Measurements from ENCODE around the gene PNPLA7. TPM values are rescaled to one million over a fixed set of nuclear protein-coding genes. Genes with fewer than 3 reads are reported as not detected.

Gene PNPLA7
- total and polyA plus RNA-seq, 2 of the 4 experiments (the other 2 are of a cell fraction) = under 0.01 to 0.89 TPM

GRCh38 chr9:137482094-137482781 lies 68.0 kb downstream of the PNPLA7 start:
- ChIA-PET POLR2A (ENCODE audit: unreplicated experiment) (no interaction called here), CTCF (interaction anchor here (0.9 kb wide), 1 partner anchor 53 kb away, joined by 5 read pairs; no protein-coding TSS in a partner anchor)
- no peak overlapping the region for H3K9ac ChIP-seq (ENCODE audit: low read depth, low read length)
- H2AFZ ChIP-seq (replicated peaks; ENCODE audit: low read length, poor library complexity) = peak overlapping the region; percentile 78
- no peak overlapping the region for H3K23ac ChIP-seq (ENCODE audit: low read depth, low read length)
- H4K8ac ChIP-seq (ENCODE audit: low read depth in 2 of 2, low read length in 2 of 2) = peak overlapping the region in 1 of 2 experiments; percentile 0; a peak in 1 of 4 replicates
- H3K4me2 ChIP-seq (ENCODE audit: low read depth, low read length) = no peak overlapping the region
- H4K20me1 ChIP-seq (ENCODE audit: insufficient read depth, low read length) = no peaks in the 10 kb centered on the region
- BruUV-seq (replicated peaks) = no TSS peak
- WGBS, 2 experiments (ENCODE audit: extremely low coverage in 2 of 2, insufficient read length in 1 of 2) = 39% methylated on average over 10 of the region's 26 CpGs; no CpG with 5 or more reads in 1 of the 2 experiments
- DNase-seq (peak; percentile 93), ATAC-seq (ENCODE audit: low read depth) (peak; percentile 71)
- intact Hi-C loops (cut with micrococcal nuclease) = loop anchor here (2.0 kb wide), 1 partner anchor 37 kb away; no protein-coding TSS in a partner anchor
- H3K14ac ChIP-seq (replicated peaks; ENCODE audit: low read depth, low read length) = no peak overlapping the region
- no peaks in the 10 kb centered on the region for H3K9me3 ChIP-seq (ENCODE audit: control insufficient read depth, insufficient read depth, low read length)
- H2BK120ac ChIP-seq (ENCODE audit: low read depth, low read length) = peak overlapping the region; percentile 42; the same call in 1 of the 2 replicates
- H3K27ac ChIP-seq (ENCODE audit: insufficient read depth, low read length) = peak overlapping the region; percentile 5; the same call in 1 of the 2 replicates
- H3K79me1 ChIP-seq (ENCODE audit: low read depth in 1 of 2, low read length in 2 of 2) = no peaks in the 10 kb centered on the region
- H3K27me3 ChIP-seq (ENCODE audit: control insufficient read depth, insufficient read depth, low read length) = peaks cover 13% of the 10 kb centered on the region; the same call in 1 of the 2 replicates
- peak overlapping the region; percentile 30 for H2BK5ac ChIP-seq (ENCODE audit: low read depth, low read length, poor library complexity, severe bottlenecking)
- no peaks in the 10 kb centered on the region for H3K36me3 ChIP-seq (ENCODE audit: control insufficient read depth, insufficient read depth, low read length)
- peaks cover 6% of the 10 kb centered on the region for H3K4me1 ChIP-seq (ENCODE audit: control insufficient read depth, insufficient read depth, low read length)
- no peak overlapping the region; the same call in 1 of the 2 replicates for H3K4ac ChIP-seq (ENCODE audit: low read depth, low read length)
- H2AK9ac ChIP-seq (replicated peaks; ENCODE audit: low read depth, low read length, poor library complexity) = no peak overlapping the region
- TF ChIP-seq SMC3 (IDR thresholded peaks at IDR 0.05; ENCODE audit: low read depth, low read length) (no peak), MAFK (IDR thresholded peaks at IDR 0.05; ENCODE audit: low read depth, low read length) (peak; percentile 76), RCOR1 (IDR thresholded peaks at IDR 0.05; ENCODE audit: insufficient replicate concordance, low read length) (peak; percentile 61), NFE2L2 (IDR thresholded peaks at IDR 0.05; ENCODE audit: low read depth, low read length) (peak; percentile 96), CHD1 (IDR thresholded peaks at IDR 0.05; ENCODE audit: low read depth, low read length) (no peak), MAZ (IDR thresholded peaks at IDR 0.05; ENCODE audit: borderline replicate concordance, low read depth, low read length) (no peak), CEBPB (IDR thresholded peaks at IDR 0.05; ENCODE audit: low read depth, low read length) (peak; percentile 67), ELK1 (IDR thresholded peaks at IDR 0.05; ENCODE audit: borderline replicate concordance, low read depth, low read length) (no peak), FOS (IDR thresholded peaks at IDR 0.05; ENCODE audit: low read depth, low read length) (peak; percentile 45; the same call in 1 of the 2 replicates), BHLHE40 (IDR thresholded peaks at IDR 0.05; ENCODE audit: low read depth, low read length) (peak; percentile 93), MXI1 (IDR thresholded peaks at IDR 0.05; ENCODE audit: borderline replicate concordance, low read depth, low read length) (no peak)
- TF ChIP-seq, protein P1, sequence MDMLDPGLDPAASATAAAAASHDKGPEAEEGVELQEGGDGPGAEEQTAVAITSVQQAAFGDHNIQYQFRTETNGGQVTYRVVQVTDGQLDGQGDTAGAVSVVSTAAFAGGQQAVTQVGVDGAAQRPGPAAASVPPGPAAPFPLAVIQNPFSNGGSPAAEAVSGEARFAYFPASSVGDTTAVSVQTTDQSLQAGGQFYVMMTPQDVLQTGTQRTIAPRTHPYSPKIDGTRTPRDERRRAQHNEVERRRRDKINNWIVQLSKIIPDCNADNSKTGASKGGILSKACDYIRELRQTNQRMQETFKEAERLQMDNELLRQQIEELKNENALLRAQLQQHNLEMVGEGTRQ (IDR thresholded peaks at IDR 0.05; ENCODE audit: low read depth, low read length) = peak; percentile 87
- TF ChIP-seq, protein P2, sequence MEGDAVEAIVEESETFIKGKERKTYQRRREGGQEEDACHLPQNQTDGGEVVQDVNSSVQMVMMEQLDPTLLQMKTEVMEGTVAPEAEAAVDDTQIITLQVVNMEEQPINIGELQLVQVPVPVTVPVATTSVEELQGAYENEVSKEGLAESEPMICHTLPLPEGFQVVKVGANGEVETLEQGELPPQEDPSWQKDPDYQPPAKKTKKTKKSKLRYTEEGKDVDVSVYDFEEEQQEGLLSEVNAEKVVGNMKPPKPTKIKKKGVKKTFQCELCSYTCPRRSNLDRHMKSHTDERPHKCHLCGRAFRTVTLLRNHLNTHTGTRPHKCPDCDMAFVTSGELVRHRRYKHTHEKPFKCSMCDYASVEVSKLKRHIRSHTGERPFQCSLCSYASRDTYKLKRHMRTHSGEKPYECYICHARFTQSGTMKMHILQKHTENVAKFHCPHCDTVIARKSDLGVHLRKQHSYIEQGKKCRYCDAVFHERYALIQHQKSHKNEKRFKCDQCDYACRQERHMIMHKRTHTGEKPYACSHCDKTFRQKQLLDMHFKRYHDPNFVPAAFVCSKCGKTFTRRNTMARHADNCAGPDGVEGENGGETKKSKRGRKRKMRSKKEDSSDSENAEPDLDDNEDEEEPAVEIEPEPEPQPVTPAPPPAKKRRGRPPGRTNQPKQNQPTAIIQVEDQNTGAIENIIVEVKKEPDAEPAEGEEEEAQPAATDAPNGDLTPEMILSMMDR (conservative IDR thresholded peaks at IDR 0.05; ENCODE audit: low read depth, low read length) = no peak
- H2BK15ac ChIP-seq (ENCODE audit: low read depth, low read length) = no peak overlapping the region
- H3K18ac ChIP-seq (ENCODE audit: low read depth, low read length) = no peak overlapping the region
- no peak overlapping the region for H4K91ac ChIP-seq (ENCODE audit: insufficient read depth, low read depth, low read length)
- in situ Hi-C loops (cut with MboI; ENCODE audit: low sequenced_read_pairs) = no loop called here
- H4K5ac ChIP-seq (ENCODE audit: low read depth, low read length) = no peak overlapping the region; the same call in 1 of the 2 replicates
- no peak overlapping the region for H3K4me3 ChIP-seq (ENCODE audit: insufficient read depth, low read depth, low read length)
- dilution Hi-C loops (cut with HindIII; ENCODE audit: low sequenced_read_pairs, unreplicated experiment) = no loop called here
- no peak overlapping the region for H3K56ac ChIP-seq (ENCODE audit: extremely low read depth, insufficient read depth, low read length)
- no peak overlapping the region for H2BK20ac ChIP-seq (ENCODE audit: low read depth, low read length)
- H2AK5ac ChIP-seq (ENCODE audit: low read depth, low read length) = no peak overlapping the region
- H3K9me1 ChIP-seq (ENCODE audit: insufficient read depth, low read length) = peaks cover 6% of the 10 kb centered on the region; the same call in 1 of the 2 replicates

Data from IMR-90 (cell line).